B cell (primary cell): ENCODE data around the gene FAM120B.

Experiments used
- CTCF ChIP-seq: fragments of 200-600 bp; IDR thresholded peaks from one replicate; pipeline ENCODE4 v1.8.0; 2022; ENCODE audit warnings: antibody characterized with exemption, mild to moderate bottlenecking
- EZH2 ChIP-seq: IDR thresholded peaks from 2 replicates; pipeline ENCODE4 v1.6.1; 2012; ENCODE audit warnings: borderline replicate concordance, low read depth, mild to moderate bottlenecking, moderate library complexity, low read length; ENCODE audit not compliant: insufficient read depth, poor library complexity, severe bottlenecking

DNA sequence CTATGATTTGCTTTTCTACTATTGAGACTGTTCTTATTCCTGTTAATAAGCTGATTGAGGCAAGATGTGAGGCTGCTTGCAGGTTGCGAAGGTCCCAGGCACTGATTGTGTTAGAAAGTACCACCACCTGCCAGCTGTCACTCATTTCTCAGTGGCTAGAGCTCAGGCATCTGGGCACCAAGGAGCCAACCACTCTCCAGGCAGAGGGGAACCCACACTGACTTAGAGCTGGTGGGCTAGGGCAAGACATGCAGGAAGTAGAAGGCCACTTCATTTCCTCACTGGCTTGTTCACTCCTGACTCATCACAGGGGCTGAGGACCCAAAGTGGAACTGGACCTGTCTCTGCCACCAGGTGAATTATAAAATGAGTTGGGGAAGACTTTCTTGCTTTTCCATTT is 7.9 kb upstream of the FAM120B start:
- TF ChIP-seq CTCF: no peak
- TF ChIP-seq EZH2: no peak
